Tibial nerve (tissue), 4 donors: ENCODE results near the gene BCL2. TPM values are rescaled to one million over a fixed set of nuclear protein-coding genes. Genes with fewer than 3 reads are reported as not detected.
A peak's percentile ranks its signal among the peaks of the same experiment; 100 is the strongest.

Source experiments
- DNase-seq, 2 donors: peaks; one replicate each; pipeline ENCODE4 v3.0.0-alpha.2; 2019; ENCODE audit warnings: low spot score in 2 of 2
- H3K27ac ChIP-seq, 4 donors: fragments of 200-600 bp; sonication (generic) in 3 of 4; one replicate each; pipeline ENCODE4 v1.5.1; 2017 to 2019; ENCODE audit warnings: mild to moderate bottlenecking in 1 of 4
- H3K27me3 ChIP-seq, 2 donors: fragments of 200-600 bp; sonication (generic) in 1 of 2; one replicate each; pipeline versions ENCODE4 v1.5.1 to v1.6.0; 2017 to 2019
- H3K36me3 ChIP-seq, 3 donors: fragments of 200-600 bp; sonication (generic); one replicate each; pipeline ENCODE4 v1.5.1; 2018 to 2019
- H3K4me1 ChIP-seq, 4 donors: fragments of 200-600 bp; sonication (generic) in 3 of 4; one replicate each; pipeline ENCODE4 v1.5.1; 2017 to 2019
- H3K4me3 ChIP-seq, 4 donors: fragments of 200-600 bp; sonication (generic) in 3 of 4; one replicate each; pipeline ENCODE4 v1.5.1; 2017 to 2019; ENCODE audit warnings: mild to moderate bottlenecking in 1 of 4, moderate library complexity in 1 of 4
- H3K9me3 ChIP-seq, 4 donors: fragments of 200-600 bp; sonication (generic) in 3 of 4; one replicate each; pipeline ENCODE4 v1.5.1; 2017 to 2019
- EP300 ChIP-seq, 2 donors: sonication (generic); formaldehyde crosslinking; IDR thresholded peaks; one replicate each; pipeline ENCODE4 v1.6.1; 2017; ENCODE audit warnings: antibody characterized with exemption in 2 of 2, mild to moderate bottlenecking in 1 of 2
- POLR2A ChIP-seq, 2 donors: fragments of 450-650 bp; IDR thresholded peaks; one replicate each; pipeline ENCODE4 v1.6.1; 2017; ENCODE audit warnings: antibody characterized with exemption in 2 of 2, mild to moderate bottlenecking in 2 of 2, moderate library complexity in 2 of 2
- WGBS, 2 donors: methylation state at CpG; one replicate each; pipeline ENCODE4 v1.1.5; 2018; 5-methylcytosine and 5-hydroxymethylcytosine counted together
- total RNA-seq, 4 donors: library from RNA; depleted of rRNA; stranded (reverse); fragments of >200 nt; gene quantifications; one replicate each; pipeline ENCODE4 v1.1.0, GENCODE V29; 2016
- TF ChIP-seq, protein P1 (sequence below), 5 experiments: fragments of 200-600 bp in 3 of 5; fragments of 450-650 bp in 2 of 5; sonication (generic) in 3 of 5; IDR thresholded peaks; one replicate each; pipeline ENCODE4 v1.5.1; 2016 to 2019; ENCODE audit warnings: antibody characterized with exemption in 5 of 5, mild to moderate bottlenecking in 3 of 5, moderate library complexity in 2 of 5

Gene BCL2
- total RNA-seq, 4 donors from 2014 or later = 54.7 to 79.1 (median 67.0) TPM

DNA sequence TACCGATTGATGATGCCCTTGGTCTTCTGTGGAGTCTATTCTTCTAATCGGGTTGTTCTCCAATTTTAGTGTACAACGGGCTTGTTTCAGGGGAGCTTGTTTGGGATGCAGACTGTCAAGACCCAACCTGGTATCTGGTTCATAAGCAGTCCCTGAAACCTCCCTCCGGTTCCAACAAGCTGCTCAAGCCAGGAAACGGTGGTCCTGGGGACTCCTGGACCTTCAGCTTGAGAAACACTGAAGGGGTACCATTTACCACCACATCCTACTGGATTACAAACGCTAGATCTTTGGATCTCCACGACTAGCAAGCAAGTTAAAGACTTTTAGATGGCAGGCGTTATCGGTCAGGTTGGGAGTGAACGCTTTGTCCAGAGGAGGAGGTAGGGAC, 2.0 kb downstream of the BCL2 start:
- H3K36me3 ChIP-seq = no peaks in the 10 kb centered on the region
- peak overlapping the region; percentile 89 to 96 (median 90) for H3K27ac ChIP-seq
- DNase-seq = no peak
- H3K9me3 ChIP-seq = no peaks in the 10 kb centered on the region
- WGBS, 2 donors = 14 to 42% methylated on average over 10 of the region's 10 CpGs
- peaks cover 0 to 59% (median 24%) of the 10 kb centered on the region in 4 donors for H3K4me1 ChIP-seq
- H3K27me3 ChIP-seq = no peaks in the 10 kb centered on the region
- peak overlapping the region; percentile 79 to 94 (median 82) for H3K4me3 ChIP-seq
- TF ChIP-seq, protein P1, sequence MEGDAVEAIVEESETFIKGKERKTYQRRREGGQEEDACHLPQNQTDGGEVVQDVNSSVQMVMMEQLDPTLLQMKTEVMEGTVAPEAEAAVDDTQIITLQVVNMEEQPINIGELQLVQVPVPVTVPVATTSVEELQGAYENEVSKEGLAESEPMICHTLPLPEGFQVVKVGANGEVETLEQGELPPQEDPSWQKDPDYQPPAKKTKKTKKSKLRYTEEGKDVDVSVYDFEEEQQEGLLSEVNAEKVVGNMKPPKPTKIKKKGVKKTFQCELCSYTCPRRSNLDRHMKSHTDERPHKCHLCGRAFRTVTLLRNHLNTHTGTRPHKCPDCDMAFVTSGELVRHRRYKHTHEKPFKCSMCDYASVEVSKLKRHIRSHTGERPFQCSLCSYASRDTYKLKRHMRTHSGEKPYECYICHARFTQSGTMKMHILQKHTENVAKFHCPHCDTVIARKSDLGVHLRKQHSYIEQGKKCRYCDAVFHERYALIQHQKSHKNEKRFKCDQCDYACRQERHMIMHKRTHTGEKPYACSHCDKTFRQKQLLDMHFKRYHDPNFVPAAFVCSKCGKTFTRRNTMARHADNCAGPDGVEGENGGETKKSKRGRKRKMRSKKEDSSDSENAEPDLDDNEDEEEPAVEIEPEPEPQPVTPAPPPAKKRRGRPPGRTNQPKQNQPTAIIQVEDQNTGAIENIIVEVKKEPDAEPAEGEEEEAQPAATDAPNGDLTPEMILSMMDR (IDR thresholded peaks at IDR 0.05) = no peak
- TF ChIP-seq EP300 (IDR thresholded peaks at IDR 0.05) (no peak), POLR2A (IDR thresholded peaks at IDR 0.05) (no peak)

DNA sequence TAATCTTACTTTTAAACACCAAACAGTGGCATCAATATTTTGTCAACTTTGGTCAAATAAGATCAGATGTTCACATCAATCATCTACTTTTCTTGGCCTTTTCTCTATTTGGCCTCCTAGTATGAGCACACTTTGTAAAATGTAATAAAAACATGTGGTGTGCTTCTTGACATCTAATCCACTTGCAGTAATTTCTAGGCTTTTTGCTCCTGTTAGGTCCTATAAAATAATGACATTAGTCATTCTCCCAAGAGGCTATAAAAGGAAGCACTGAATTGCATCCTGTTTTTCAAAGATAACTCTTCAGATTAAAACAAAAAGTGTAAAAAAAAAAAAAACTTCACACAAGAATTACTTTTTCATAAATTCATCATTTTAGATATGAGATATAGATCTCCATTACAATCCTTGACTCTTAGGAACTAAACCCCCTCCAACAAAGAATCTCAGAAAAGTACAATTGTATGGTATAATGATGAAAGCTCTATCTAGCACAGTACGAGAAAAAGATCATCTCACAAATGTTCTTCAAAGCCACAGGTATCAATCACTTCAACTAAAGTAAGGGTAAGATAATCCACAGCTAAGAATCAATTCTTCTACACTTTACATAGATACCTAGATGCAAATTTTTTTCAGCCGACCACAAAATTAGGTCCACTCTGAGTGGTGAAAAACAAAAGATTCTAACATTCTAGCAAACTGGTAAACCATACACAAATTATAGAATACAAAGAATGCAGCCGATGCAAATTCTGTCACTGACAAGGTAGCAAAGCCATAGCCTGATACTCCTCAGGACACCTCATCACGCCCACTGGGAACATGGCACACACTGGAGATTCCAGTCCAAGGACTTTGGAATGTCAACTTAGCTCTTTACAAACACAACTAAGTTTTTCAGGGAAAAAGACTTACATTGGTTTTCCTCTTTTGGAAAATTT, 2.7 kb downstream of the BCL2 start:
- peak overlapping the region; percentile 79 to 94 (median 82) for H3K4me3 ChIP-seq
- H3K36me3 ChIP-seq = no peaks in the 10 kb centered on the region
- no peak for DNase-seq
- H3K27ac ChIP-seq = peak overlapping the region; percentile 89 to 96 (median 90)
- WGBS, 2 donors = 42 to 52% methylated on average over 4 of the region's 4 CpGs
- H3K9me3 ChIP-seq = no peaks in the 10 kb centered on the region
- peaks cover 0 to 59% (median 23%) of the 10 kb centered on the region in 4 donors for H3K4me1 ChIP-seq
- no peaks in the 10 kb centered on the region for H3K27me3 ChIP-seq
- TF ChIP-seq, protein P1 (IDR thresholded peaks at IDR 0.05) = no peak
- TF ChIP-seq EP300 (IDR thresholded peaks at IDR 0.05) = peak in 1 of 2 donors; percentile 27
- TF ChIP-seq POLR2A (IDR thresholded peaks at IDR 0.05) = no peak

DNA sequence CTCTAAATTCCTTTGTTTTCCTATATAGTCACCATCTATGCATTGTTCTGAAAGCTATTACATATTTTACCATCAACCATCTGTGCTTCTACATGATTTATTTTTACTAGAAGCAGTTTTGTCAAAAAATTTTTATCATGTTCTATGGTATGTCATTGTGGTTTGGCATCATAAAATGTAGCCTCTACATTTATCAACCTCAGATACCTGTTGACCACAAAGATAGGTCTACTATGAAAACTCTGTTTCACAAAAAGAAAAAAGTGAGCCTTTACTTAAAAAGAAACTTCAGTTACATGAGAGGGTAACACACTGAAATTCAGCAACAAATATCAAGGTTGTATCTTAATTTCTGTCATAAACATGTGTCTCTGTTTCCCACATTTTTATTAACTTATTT, 3.7 kb downstream of the BCL2 start:
- Histone ChIP-seq H3K4me3 (peak overlapping the region in 3 of 4 donors; percentile 82 to 94 (median 83)), H3K36me3 (no peaks in the 10 kb centered on the region), H3K27ac (peak overlapping the region; percentile 89 to 96 (median 90)), H3K27me3 (no peaks in the 10 kb centered on the region), H3K4me1 (peaks cover 0 to 59% (median 23%) of the 10 kb centered on the region in 4 donors), H3K9me3 (no peaks in the 10 kb centered on the region)
- TF ChIP-seq, protein P1 (IDR thresholded peaks at IDR 0.05) = no peak
- TF ChIP-seq POLR2A (IDR thresholded peaks at IDR 0.05) (no peak), EP300 (IDR thresholded peaks at IDR 0.05) (no peak)
- no peak for DNase-seq

DNA sequence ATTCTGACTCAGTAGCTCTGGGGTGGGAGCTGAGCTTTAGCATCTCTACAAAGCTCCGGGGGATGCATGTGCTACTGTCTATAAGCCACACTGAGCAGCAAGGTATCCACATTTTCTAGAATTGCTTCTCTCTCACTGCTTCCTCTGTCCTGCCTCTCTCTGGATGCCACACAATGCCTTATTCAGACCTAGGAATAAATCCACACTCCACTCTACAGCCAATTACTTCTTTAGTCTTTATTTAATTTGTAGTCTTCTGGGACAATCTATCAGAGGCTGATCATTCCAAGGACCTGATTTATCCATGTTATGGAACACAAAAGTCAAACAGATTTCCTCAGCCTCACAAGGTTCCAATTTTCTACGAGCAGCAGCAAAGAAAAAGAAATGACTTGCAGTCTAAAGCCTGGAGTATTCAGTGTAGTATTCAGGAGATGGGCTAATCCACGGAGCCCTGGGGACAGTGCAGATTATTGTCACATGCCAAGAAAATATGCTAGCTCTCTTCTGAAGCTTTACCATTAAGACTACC, 4.4 kb downstream of the BCL2 start:
- DNase-seq = no peak
- no peaks in the 10 kb centered on the region for H3K9me3 ChIP-seq
- no peak for TF ChIP-seq POLR2A (IDR thresholded peaks at IDR 0.05)
- TF ChIP-seq, protein P1 (IDR thresholded peaks at IDR 0.05) = no peak
- TF ChIP-seq EP300 (IDR thresholded peaks at IDR 0.05) = peak in 1 of 2 donors; percentile 8
- peak overlapping the region; percentile 89 to 96 (median 90) for H3K27ac ChIP-seq
- no peaks in the 10 kb centered on the region for H3K27me3 ChIP-seq
- H3K4me3 ChIP-seq = peak overlapping the region in 3 of 4 donors; percentile 21 to 83 (median 82)
- H3K4me1 ChIP-seq = peaks cover 0 to 60% (median 22%) of the 10 kb centered on the region in 4 donors
- no peaks in the 10 kb centered on the region for H3K36me3 ChIP-seq
- 28 to 33% methylated on average over 3 of the region's 3 CpGs for WGBS, 2 donors
